OCI-LY7 (cell line): ENCODE measurements around the gene BEX1. TPM values are rescaled to one million over a fixed set of nuclear protein-coding genes. Genes with fewer than 3 reads are reported as not detected.
"Not testable (repeated sequence)": the region's sequence is repeated elsewhere in the genome, so short reads cannot be mapped to it uniquely, and the experiment has no call there.

Experiments
- BruUV-seq: library from RNA; stranded (reverse); fragments of 400-500 nt; replicated peaks from 2 replicates; lab custom pipeline; 2021; lab: Mats Ljungman, UMichigan
- CTCF ChIA-PET: fragments of 300-600 bp; sonication (Branson Sonifier 250); formaldehyde crosslinking; loops from one replicate; lab custom pipeline; 2022; ENCODE audit warnings: antibody characterized with exemption; ENCODE audit not compliant: unreplicated experiment; lab: Charles Lee
- POLR2A ChIA-PET: fragments of 300-600 bp; sonication (Branson Sonifier 250); formaldehyde crosslinking; loops from one replicate; lab custom pipeline; 2022; ENCODE audit warnings: antibody characterized with exemption; lab: Charles Lee
- DNase-seq: peaks from one replicate; pipeline ENCODE4 v3.0.0-alpha.2; 2015; ENCODE audit warnings: low spot score
- H2AFZ ChIP-seq: fragments of 200-600 bp; sonication (generic), shearing (Covaris generic); 2 replicates; pipeline ENCODE4 v1.6.1; 2014; ENCODE audit warnings: mild to moderate bottlenecking, antibody characterized with exemption, low read length, moderate library complexity
- H3K27ac ChIP-seq: fragments of 200-600 bp; sonication (generic); 2 replicates; pipeline ENCODE4 v1.5.1; 2014; ENCODE audit warnings: mixed run types, low read depth, mild to moderate bottlenecking, moderate library complexity, low read length, inconsistent platforms; ENCODE audit not compliant: poor library complexity, severe bottlenecking
- H3K36me3 ChIP-seq: fragments of 200-600 bp; sonication (generic); 2 replicates; pipeline ENCODE4 v1.6.1; 2014; ENCODE audit warnings: mild to moderate bottlenecking, antibody characterized with exemption, low read length, moderate library complexity, mixed read lengths; ENCODE audit not compliant: insufficient read depth
- H3K4me1 ChIP-seq: fragments of 200-600 bp; sonication (generic); 2 replicates; pipeline ENCODE4 v1.5.1; 2014; ENCODE audit warnings: mild to moderate bottlenecking, low read length; ENCODE audit not compliant: insufficient read depth, poor library complexity, severe bottlenecking
- H3K4me2 ChIP-seq: fragments of 200-600 bp; sonication (generic); 2 replicates; pipeline ENCODE4 v1.6.1; 2014; ENCODE audit warnings: mild to moderate bottlenecking, low read length
- H3K4me3 ChIP-seq: fragments of 200-600 bp; sonication (generic); 2 replicates; pipeline ENCODE4 v1.5.1; 2014; ENCODE audit warnings: mild to moderate bottlenecking, low read depth, low read length; ENCODE audit not compliant: poor library complexity, severe bottlenecking
- H3K79me2 ChIP-seq: fragments of 200-600 bp; sonication (generic); 2 replicates; pipeline ENCODE4 v1.6.1; 2016; ENCODE audit warnings: low read depth, mild to moderate bottlenecking, low read length, moderate library complexity, mixed read lengths; ENCODE audit not compliant: insufficient read depth
- H3K9me2 ChIP-seq: fragments of 200-600 bp; sonication (generic); 2 replicates; pipeline ENCODE4 v1.6.1; 2016; ENCODE audit warnings: mild to moderate bottlenecking, low read length, mixed read lengths; ENCODE audit not compliant: insufficient read depth
- H3K9me3 ChIP-seq: fragments of 200-600 bp; sonication (generic); 2 replicates; pipeline ENCODE4 v1.6.1; 2014; ENCODE audit warnings: mild to moderate bottlenecking, mixed run types, low read length, mixed read lengths
- H4K20me1 ChIP-seq: fragments of 200-600 bp; sonication (generic); 2 replicates; pipeline ENCODE4 v1.6.1; 2014; ENCODE audit warnings: mild to moderate bottlenecking, antibody characterized with exemption, low read length, moderate library complexity, mixed read lengths; ENCODE audit not compliant: insufficient read depth
- EZH2phosphoT487 ChIP-seq: fragments of 200-600 bp; sonication (generic); IDR thresholded peaks from 2 replicates; pipeline ENCODE4 v1.6.1; 2018; ENCODE audit warnings: low read depth, borderline replicate concordance, mild to moderate bottlenecking, mixed run types, antibody characterized with exemption, low read length, moderate library complexity, mixed read lengths
- intact Hi-C: fragments of 100-400 bp; cut with micrococcal nuclease; formaldehyde crosslinking; loops from one replicate; pipeline ENCODE4 v1.10.0; 2022; ENCODE audit not compliant: unreplicated experiment
- total RNA-seq, 2 experiments: library from RNA; depleted of rRNA in 1 of 2; stranded (reverse); fragments of >200 nt in 1 of 2; shearing (Covaris generic) in 1 of 2; gene quantifications; 2 replicates each; pipeline ENCODE4 v1.2.3, GENCODE V29; 2014 to 2022
- TF ChIP-seq, protein P1 (sequence below): fragments of 200-600 bp; sonication (generic); conservative IDR thresholded peaks from 2 replicates; pipeline ENCODE4 v1.5.1; 2014; ENCODE audit warnings: mild to moderate bottlenecking, antibody characterized with exemption, low read length, moderate library complexity, mixed read lengths

BEX1 gene
- total RNA-seq, 2 experiments from 2014 or later, result not detected

DNA sequence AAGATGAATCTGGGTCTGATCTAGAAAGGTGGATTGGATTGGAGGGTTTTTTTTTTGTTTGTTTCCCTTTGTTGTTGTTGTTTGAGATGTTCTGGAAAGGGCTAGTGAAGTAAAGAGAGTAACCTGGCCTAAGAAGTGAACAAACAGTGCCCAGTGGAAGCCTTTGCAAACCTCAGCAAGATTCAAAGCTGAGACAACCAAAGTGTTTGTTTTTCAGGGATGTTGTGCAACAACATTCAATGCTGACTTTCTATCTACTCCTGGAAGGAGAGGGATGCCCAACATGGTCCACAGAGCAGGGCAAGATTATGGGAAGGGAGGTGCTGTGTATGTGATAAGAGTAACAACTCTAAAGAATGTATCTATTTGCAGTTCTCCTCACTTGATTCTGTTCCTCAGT lies 11.3 kb downstream of the BEX1 start:
- H3K4me2 ChIP-seq, result no peak overlapping the region
- H3K9me2 ChIP-seq, result no peaks in the 10 kb centered on the region
- no peaks in the 10 kb centered on the region for H3K4me1 ChIP-seq
- CTCF ChIA-PET, result no interaction called here
- H4K20me1 ChIP-seq, result no peaks in the 10 kb centered on the region
- H3K27ac ChIP-seq, result no peak overlapping the region
- H3K4me3 ChIP-seq, result no peak overlapping the region
- BruUV-seq, result no TSS peak
- H3K36me3 ChIP-seq, result no peaks in the 10 kb centered on the region
- intact Hi-C loops, result no loop called here
- DNase-seq, result no peak
- POLR2A ChIA-PET, result no interaction called here
- no peak for TF ChIP-seq EZH2phosphoT487
- TF ChIP-seq, protein P1, sequence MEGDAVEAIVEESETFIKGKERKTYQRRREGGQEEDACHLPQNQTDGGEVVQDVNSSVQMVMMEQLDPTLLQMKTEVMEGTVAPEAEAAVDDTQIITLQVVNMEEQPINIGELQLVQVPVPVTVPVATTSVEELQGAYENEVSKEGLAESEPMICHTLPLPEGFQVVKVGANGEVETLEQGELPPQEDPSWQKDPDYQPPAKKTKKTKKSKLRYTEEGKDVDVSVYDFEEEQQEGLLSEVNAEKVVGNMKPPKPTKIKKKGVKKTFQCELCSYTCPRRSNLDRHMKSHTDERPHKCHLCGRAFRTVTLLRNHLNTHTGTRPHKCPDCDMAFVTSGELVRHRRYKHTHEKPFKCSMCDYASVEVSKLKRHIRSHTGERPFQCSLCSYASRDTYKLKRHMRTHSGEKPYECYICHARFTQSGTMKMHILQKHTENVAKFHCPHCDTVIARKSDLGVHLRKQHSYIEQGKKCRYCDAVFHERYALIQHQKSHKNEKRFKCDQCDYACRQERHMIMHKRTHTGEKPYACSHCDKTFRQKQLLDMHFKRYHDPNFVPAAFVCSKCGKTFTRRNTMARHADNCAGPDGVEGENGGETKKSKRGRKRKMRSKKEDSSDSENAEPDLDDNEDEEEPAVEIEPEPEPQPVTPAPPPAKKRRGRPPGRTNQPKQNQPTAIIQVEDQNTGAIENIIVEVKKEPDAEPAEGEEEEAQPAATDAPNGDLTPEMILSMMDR, result no peak
- no peaks in the 10 kb centered on the region for H3K9me3 ChIP-seq
- H2AFZ ChIP-seq, result no peak overlapping the region
- H3K79me2 ChIP-seq, result no peaks in the 10 kb centered on the region

DNA sequence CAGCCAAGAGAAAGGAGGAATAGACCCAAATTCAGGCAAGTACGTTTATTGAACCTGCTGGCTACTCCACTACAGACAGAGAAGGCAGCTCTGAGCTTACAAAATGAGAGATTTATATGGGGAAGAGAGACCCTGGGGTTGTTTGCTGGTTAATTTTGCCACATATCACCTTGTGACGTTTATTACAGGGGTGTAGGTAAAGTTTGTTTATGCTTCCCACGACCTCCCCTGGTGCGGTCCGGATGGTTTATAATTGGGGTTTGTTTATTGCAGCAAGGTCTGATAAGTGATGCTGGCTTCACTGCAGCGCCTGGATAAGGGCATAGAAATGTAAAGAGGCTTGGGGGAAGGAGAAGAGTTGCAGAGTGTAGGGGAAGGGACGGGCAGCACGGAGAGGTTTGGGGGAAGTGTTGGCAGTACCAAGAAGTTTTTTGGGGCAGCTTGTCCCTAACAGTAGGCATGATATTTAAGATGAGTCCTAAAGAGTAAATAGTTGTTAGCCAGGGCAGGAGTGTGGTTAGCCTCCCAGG lies 12.6 kb downstream of the BEX1 start:
- Histone ChIP-seq H4K20me1 (no peaks in the 10 kb centered on the region), H3K27ac (no peak overlapping the region), H3K4me3 (no peak overlapping the region), H3K36me3 (no peaks in the 10 kb centered on the region), H3K4me2 (no peak overlapping the region), H3K9me2 (no peaks in the 10 kb centered on the region), H2AFZ (no peak overlapping the region), H3K79me2 (no peaks in the 10 kb centered on the region), H3K9me3 (no peaks in the 10 kb centered on the region), H3K4me1 (no peaks in the 10 kb centered on the region)
- no peak for TF ChIP-seq EZH2phosphoT487
- TF ChIP-seq, protein P1, result no peak
- intact Hi-C loops, result no loop called here
- BruUV-seq, result no TSS peak
- DNase-seq, result no peak
- ChIA-PET POLR2A (no interaction called here), CTCF (no interaction called here)

DNA sequence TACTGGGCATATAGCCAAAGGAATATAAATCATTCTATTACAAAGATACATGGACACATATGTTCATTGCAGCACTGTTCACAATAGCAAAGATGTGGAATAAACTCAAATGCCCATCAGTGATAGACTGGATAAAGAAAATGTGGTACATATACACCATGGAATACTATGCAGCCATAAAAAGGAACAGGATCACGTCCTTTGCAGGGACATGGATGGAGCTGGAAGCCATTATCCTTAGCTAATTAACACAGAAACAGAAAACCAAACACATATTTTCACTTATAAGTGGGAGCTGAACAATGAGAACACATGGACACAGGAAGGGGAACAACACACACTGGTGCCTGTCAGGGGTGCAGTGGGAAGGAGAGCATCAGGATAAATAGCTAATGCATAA lies 30.6 kb downstream of the BEX1 start:
- H3K4me3 ChIP-seq, intact Hi-C loops, BruUV-seq, CTCF ChIA-PET, H2AFZ ChIP-seq, DNase-seq, H3K4me2 ChIP-seq, H3K79me2 ChIP-seq, H3K9me2 ChIP-seq, H3K9me3 ChIP-seq, H3K27ac ChIP-seq, H4K20me1 ChIP-seq, H3K36me3 ChIP-seq, H3K4me1 ChIP-seq: not testable (repeated sequence)
- POLR2A ChIA-PET, result interaction anchor here (0.7 kb wide), 1 partner anchor 54 kb away, joined by 3 read pairs; no protein-coding TSS in a partner anchor
